NCI-H187 treated with DMSO at 0.1 percent for 48 hours (cell line): ENCODE measurements around the gene ZCCHC7.
A peak's percentile ranks its signal among the peaks of the same experiment; 100 is the strongest.
"Not testable (repeated sequence)": the region's sequence is repeated elsewhere in the genome, so short reads cannot be mapped to it uniquely, and the experiment has no call there.

Experiments used
- DNase-seq: peaks from one replicate; lab custom pipeline; 2025; lab: John Stamatoyannopoulos, UW

ZCCHC7 gene

GRCh38 chr9:37119907-37120842, at the start of gene ZCCHC7:
Gene ZCCHC7, plus strand, starts transcription at chr9:37120574.
- peak; percentile 63 for DNase-seq

GRCh38 chr9:37074790-37075189, 45.6 kb upstream of the ZCCHC7 start:
- not testable (repeated sequence) for DNase-seq

- peak; percentile 53 for DNase-seq
Observed at GRCh38 chr9:37079370-37080164, 40.8 kb upstream of the ZCCHC7 start.

- DNase-seq = not testable (repeated sequence)
Observed at GRCh38 chr9:37080165-37080628, 40.2 kb upstream of the ZCCHC7 start.

- not testable (repeated sequence) for DNase-seq
Observed at GRCh38 chr9:37081507-37081906, 38.9 kb upstream of the ZCCHC7 start.

- DNase-seq = no peak
Observed at GRCh38 chr9:37082214-37082765, 38.1 kb upstream of the ZCCHC7 start.

- no peak for DNase-seq
Observed at GRCh38 chr9:37083654-37084053, 36.7 kb upstream of the ZCCHC7 start.

GRCh38 chr9:37085233-37085632, 35.1 kb upstream of the ZCCHC7 start:
- DNase-seq = no peak

- DNase-seq = not testable (repeated sequence)
Observed at GRCh38 chr9:37092714-37093295, 27.6 kb upstream of the ZCCHC7 start.

GRCh38 chr9:37094751-37095150, 25.6 kb upstream of the ZCCHC7 start:
- no peak for DNase-seq

GRCh38 chr9:37096628-37097027, 23.7 kb upstream of the ZCCHC7 start:
- no peak for DNase-seq

- no peak for DNase-seq
Observed at GRCh38 chr9:37097294-37097693, 23.1 kb upstream of the ZCCHC7 start.

- DNase-seq = no peak
Observed at GRCh38 chr9:37100327-37100726, 20.0 kb upstream of the ZCCHC7 start.

- DNase-seq = no peak
Observed at GRCh38 chr9:37100741-37101140, 19.6 kb upstream of the ZCCHC7 start.

- DNase-seq = no peak
Observed at GRCh38 chr9:37102486-37102885, 17.9 kb upstream of the ZCCHC7 start.

GRCh38 chr9:37104183-37104889, 16.0 kb upstream of the ZCCHC7 start:
- DNase-seq = no peak

GRCh38 chr9:37105234-37105633, 15.1 kb upstream of the ZCCHC7 start:
- no peak for DNase-seq

- no peak for DNase-seq
Observed at GRCh38 chr9:37107701-37108100, 12.7 kb upstream of the ZCCHC7 start.

GRCh38 chr9:37114442-37114841, 5.9 kb upstream of the ZCCHC7 start:
- not testable (repeated sequence) for DNase-seq

- no peak for DNase-seq
Observed at GRCh38 chr9:37117956-37118355, 2.4 kb upstream of the ZCCHC7 start.

GRCh38 chr9:37119360-37119759, 1.0 kb upstream of the ZCCHC7 start:
- DNase-seq = no peak
